NT2/D1 (cell line): ENCODE data around the gene EXOC3L4.

ENCODE experiments used
- SUZ12 ChIP-seq: IDR thresholded peaks from 2 replicates; pipeline ENCODE4 v1.6.1; 2011; ENCODE audit not compliant: insufficient read length, insufficient read depth; ENCODE audit errors: extremely low read depth
- YY1 ChIP-seq: IDR thresholded peaks from 2 replicates; pipeline ENCODE4 v1.6.1; 2011; ENCODE audit not compliant: insufficient read length, insufficient read depth

DNA sequence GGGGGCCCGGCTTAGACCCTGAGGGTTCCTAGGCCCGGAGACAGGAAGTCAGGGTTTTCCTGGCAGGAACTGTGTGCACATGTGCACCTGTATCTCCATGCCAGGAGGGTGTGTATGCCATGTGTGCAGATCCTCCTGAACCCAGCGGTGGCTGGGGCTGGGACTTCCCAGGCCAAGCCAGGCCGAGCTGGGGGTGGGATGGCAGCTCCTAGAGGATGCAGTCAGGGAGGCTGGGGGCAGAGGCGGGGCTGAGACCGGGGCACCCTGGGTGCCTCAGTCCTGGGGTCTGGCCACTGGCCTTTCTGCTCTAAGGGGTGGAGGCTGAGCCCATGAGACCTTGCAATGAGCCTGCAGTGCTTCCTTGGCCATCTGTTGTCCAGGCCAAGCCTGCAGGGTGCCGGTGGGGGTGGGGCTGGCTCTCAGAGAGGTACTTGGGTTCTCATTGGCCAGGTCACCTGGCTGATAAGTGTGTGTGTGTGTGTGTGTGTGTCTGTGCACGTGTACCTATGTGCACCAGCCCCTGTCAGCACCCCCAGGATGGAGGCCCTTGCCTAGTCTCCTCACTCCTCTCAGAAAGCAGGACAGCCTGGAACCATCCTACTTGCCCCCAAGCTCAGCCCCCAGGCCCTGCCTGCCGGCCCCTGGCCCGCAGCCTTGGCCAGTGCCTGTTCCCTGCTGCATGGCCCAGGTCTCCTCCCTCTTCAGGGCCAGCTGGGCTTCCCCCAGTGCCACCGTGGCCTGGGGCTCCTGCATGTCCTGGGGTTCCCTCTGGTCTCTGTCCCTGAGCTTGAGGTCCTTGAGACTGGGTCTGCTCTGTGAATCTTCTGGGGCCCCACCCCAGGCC is 18.1 kb downstream of the EXOC3L4 start:
- TF ChIP-seq SUZ12 (no peak), YY1 (no peak)
